CD4-positive, alpha-beta T cell treated with Interleukin-2 at 100 ng/mL for 4 hours (primary cell): ENCODE measurements around the gene ANKRD61.
A peak's percentile ranks its signal among the peaks of the same experiment; 100 is the strongest.
"Not testable (repeated sequence)": the region's sequence is repeated elsewhere in the genome, so short reads cannot be mapped to it uniquely, and the experiment has no call there.

Source experiments
- DNase-seq: peaks from one replicate; pipeline ENCODE4 v3.0.0-alpha.2; 2020; ENCODE audit warnings: low spot score

The ANKRD61 gene

DNA sequence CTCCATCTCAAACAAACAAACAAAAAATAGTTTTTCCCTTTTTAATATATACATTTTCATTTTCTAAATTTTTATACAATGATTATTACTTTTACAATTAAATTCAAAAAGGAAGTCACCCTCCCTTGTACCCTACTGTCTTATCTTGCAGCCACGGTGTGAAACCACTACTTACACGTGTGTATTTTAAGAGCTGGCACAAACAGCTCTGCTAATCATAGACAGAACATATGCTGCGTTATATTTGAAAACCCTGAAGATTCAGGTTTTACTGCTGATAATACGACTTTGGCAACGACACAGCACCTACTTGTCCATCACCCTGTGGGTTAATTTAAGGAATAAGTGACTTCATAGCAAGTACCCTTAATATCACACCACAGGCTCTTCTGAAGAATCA lies 991 bp downstream of the ANKRD61 start:
- DNase-seq: peak; percentile 4

DNA sequence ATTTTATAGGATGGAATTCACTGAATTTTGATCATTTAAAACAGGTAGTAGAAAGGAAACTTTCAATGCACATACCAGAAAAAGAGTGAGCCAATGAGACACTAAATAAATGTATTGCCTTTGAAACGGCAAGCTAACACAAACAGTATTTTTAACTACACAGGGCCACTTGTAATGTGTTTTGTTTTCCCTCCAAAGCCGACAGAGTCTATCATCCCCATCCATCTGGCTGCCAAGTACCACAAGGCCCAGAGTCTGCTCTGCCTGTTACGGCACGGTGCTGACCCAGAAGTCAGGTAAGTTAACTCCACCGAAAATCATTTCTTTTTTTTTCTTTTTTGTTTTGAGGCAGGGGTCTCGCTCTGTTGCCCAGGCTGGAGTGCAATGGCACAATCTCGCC lies 1.5 kb downstream of the ANKRD61 start:
- DNase-seq: no peak

DNA sequence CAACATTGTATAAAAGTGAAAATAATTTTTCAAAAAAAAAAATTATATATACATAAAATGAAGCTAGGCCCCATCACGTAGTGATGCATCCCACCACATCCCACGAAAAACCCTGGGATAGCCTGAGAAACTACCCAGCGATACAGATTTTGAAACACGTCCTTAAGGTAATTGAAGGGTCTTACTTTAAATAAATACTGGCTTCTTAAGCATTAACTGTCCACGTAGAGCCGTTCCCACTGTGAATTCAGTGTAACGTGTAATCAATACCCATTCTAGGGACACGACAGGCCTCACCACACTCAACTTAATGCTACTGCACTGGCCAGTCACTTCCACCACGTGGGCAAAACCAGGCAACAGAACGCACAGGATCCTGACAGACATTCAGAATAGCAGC lies 4.0 kb downstream of the ANKRD61 start:
- no peak for DNase-seq

DNA sequence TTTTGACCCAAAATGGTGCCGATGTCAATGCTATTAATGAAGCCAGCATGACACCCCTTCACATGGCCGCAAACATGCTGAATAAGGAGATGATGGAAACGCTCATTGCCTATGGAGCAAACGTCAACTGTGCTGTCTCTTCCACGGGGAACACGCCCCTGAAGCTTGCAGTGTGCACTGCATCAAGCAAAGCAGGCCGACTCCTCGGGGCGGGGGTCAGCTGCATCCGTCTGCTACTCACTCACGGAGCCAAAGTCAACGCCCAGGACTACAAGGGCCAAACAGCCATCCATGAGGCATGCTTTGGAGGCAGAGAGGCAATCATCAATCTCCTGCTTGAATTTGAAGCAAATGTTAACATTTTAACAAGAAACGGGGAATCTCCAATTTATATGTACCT lies 4.5 kb downstream of the ANKRD61 start:
- DNase-seq: no peak

DNA sequence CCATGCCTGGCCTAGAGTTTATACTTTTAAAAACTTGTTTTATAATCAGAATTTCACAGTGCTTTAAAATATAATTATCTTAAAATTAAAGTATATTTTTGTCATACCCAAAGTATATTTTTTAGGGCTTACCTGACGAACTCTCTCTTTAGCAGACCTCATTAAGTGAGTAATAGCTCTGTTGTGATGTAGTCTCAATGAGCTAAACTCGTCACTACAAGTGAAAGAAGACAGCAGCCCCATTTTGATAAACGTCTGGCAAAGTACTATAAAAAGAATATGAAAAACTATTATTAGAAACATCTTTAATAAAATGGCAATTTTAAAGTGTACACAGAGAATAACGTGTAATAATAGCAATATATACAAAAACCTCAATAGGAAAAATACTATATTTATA lies 18.6 kb downstream of the ANKRD61 start:
- no peak for DNase-seq

DNA sequence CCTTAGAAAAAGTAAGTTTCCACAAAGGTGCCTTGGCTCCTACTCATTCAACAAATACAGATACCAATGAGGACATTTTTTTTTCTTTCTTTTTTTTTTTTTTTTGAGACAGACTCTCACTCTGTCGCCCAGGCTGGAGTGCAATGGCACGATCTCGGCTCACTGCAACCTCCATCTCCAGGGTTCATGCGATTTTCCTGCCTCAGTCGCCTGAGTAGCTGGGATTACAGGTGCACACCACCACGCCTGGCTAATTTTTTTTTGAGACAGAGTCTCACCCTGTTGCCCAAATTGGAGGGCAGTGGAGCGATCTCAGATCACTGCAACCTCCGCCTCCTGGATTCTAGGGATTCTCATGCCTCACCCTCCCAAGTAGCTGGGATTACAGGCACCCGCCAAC lies 20.0 kb downstream of the ANKRD61 start:
- not testable (repeated sequence) for DNase-seq

DNA sequence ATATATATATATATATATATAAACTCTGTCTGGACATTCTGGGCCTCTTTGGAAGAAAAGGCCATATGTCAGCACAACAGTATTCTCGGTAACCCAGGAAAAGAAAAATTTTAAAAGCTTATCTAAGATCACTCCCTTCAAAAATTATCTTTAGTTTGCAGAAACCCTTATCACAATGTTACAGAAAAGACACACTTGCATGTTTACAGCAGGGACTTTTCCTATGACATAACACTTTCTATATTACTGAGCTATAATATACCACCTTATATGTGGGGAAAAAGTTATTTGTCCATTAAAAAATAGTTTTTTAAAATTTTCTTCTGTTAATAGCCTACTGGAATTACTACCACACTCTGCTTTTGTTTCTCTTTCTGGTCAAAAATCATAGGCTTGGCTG lies 25.4 kb downstream of the ANKRD61 start:
- no peak for DNase-seq

DNA sequence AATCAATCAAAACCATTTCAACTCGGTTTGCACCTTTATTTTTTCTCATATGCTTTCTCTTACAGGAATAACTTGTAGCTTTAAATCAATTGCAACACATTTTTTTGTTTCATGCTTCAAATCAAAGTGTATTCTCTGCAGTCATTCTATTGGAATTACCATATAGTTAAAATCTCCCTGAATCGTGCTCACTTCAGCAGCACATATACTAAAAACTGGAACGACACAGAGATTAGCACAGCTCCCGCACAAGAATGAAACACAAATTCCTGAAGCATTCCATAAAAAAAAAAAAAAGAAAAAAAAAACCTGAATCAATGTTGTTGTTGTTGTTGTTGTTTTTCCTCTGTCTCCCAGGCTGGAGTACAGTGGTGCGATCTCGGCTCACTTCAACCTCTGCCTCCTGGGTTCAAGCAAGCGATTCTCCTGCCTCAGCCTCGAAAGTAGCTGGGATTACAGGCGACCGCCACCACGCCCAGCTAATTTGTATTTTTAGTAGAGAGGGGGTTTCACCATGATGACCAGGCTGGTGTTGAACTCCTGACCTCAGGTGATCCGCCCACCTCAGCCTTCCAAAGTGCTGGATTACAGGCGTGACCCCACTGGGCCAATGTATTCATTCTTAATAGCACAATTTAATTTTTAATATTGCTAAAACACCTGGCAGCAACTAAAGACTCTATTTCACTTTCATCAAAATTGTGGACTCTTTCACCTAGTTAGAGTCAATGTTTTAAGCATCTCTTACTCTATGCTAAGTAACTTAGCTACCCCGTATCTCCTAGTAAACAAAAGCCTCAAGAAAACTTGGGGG lies 26.3 kb downstream of the ANKRD61 start:
- no peak for DNase-seq

DNA sequence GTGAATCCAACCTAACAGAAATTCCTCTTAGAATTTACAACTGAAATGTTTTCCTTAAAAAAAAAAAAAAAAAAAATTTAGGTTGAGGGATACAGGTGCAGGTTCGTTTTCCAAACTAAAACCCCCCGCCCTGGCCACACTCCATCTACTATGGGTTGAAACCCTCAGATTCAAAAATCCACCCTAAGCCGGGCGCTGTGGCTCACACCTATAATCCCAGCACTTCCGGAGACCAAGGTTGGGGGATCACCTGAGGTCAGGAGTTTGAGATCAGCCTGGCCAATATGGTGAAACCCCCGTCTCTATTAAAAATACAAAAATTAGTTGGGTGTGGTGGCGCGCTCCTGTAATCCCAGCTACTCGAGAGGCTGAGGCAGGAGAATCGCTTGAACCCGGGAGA lies 28.8 kb downstream of the ANKRD61 start:
- not testable (repeated sequence) for DNase-seq

DNA sequence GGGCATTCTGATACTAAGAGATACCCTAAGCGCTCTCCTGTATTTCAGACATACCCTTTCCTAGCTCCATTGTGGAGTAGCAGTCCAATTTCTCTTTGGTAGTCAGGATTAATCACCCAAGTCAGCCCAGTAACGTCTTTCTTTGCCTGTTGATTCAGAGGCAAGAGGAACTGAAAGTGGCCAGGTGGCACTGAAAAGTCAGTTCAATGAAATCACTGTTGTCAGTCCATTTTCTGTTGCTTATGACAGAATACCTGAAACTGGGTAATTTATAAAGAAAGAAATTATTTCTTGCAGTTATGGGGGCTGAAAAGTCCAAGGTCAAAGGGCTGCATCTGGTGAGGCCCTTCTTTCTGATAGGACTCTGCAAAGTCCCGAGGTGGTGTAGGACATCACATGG lies 40.2 kb downstream of the ANKRD61 start:
- DNase-seq: no peak

DNA sequence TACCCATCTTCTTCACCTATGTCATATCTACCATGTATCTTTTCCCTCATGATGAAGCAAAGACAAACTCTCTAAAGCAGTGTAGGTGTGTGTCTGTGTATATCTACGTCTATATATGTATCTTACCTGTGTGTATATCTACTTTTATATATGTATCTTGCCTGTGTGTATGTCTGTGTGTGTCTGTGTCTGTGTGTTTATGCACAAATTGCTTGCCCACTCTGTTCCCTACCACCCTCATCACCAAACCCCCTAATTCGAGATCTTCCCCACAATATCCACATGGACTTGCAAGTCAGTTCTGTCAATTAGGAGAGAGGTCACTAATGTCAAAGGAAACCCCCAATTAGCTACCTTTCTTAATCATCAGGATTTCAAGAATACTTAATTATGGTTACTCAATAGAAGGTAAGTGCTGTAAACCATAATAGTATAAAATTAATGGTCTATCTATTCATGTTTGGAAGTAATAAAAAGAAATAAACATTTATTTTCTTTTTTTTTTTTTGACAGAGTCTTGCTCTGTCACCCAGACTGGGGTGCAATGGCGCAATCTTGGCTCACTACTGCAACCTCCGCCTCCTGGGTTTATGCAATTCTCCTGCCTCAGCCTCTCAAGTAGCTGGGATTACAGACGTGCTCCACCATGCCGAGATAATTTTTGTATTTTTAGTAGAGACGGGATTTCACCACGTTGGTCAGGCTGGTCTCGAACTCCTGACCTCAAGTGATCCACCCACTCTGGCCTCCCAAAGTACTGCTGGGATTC lies 43.6 kb downstream of the ANKRD61 start:
- DNase-seq: no peak

DNA sequence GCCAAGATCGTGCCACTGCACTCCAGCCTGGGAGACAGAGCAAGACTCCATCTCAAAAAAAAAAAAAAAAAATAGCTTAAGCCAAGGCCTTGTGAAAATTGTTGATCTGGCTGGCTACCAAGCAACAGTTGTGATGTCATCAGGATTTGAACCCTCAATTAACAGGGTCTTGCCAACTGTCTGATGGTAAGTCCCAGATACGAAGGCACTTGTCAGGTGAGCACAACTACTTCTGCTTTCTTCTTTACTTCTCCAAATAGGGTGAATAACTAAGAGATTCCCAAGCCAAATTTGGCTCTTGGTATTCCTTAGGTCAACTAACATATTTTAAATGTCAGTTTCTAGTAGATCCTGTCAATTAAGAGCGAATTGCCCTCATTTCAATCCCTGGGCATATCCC lies 47.4 kb downstream of the ANKRD61 start:
- DNase-seq: no peak

DNA sequence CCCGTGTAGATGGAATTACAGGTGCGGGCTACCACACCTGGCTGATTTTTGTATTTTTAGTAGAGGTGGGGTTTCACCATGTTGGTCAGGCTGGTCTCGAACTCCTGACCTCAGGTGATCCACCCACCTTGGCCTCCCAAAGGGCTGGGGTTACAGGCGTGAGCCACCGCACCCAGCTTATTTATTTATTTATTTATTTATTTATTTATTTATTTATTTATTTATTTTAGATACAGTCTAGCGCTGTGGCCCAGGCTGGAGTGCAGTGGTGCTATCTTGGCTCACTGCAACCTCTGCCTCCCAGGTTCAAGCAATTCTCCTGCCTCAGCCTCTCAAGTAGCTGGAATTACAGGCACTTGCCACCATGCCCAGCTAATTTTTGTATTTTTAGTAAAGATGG lies 51.9 kb downstream of the ANKRD61 start:
- DNase-seq: not testable (repeated sequence)
